HG03280 (cell line): ENCODE measurements around the gene GAREM1.
"Not testable (repeated sequence)": the region's sequence is repeated elsewhere in the genome, so short reads cannot be mapped to it uniquely, and the experiment has no call there.

Source experiments
- ATAC-seq: cut with Tn5 transposase; IDR thresholded peaks from one replicate; pipeline ENCODE4 v1.9.1; 2021; ENCODE audit warnings: mild to moderate bottlenecking, moderate library complexity; ENCODE audit not compliant: unreplicated experiment

The GAREM1 gene

GRCh38 chr18:32470714-32471633, at the start of gene GAREM1:
Gene GAREM1 (minus strand): TSS chr18:32470882. CDS start chr18:32470428, 454 bp downstream.
- ATAC-seq, result peak; percentile 97

- ATAC-seq, result no peak
These were observed 40.5 kb upstream of the GAREM1 start for GRCh38 chr18:32511147-32511546.

DNA sequence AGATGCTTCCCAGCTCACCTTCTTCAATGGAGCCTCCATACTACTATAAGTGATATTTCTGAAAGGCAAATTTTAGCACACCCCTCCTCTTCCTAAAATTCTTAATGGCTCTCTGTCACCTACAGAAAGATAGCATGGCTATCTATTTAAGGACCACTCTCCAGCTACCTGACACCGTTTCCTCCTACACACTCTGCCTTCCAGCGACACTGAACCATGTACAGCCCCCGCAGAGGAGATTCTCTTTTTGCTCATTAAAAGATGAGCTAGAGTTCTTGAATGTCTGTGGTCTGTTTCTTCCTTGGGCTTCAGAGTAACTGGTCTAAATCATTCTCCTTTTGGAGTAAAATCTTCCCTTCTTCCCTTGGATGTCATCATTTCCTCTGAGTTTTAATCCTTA, 38.4 kb upstream of the GAREM1 start:
- ATAC-seq, result no peak

DNA sequence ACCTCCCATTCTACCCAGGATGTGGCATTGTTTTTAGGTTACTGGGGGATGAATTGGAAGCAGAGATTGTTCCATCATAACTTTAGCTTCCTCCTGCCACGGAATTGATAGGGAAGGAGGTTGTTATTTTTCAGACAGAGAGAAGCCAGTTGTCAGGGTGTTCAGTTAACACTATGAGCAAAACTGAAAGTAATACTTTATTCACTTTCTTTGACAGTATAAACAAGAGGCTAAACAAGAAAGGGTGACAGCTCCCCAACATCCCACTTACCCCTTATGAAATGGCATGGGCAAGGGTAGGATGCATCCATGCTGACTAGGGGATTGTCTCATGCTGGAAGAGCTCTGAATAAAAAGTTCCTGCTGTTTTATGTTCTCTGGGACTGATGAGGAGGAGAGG, 36.4 kb upstream of the GAREM1 start:
- ATAC-seq, result no peak

DNA sequence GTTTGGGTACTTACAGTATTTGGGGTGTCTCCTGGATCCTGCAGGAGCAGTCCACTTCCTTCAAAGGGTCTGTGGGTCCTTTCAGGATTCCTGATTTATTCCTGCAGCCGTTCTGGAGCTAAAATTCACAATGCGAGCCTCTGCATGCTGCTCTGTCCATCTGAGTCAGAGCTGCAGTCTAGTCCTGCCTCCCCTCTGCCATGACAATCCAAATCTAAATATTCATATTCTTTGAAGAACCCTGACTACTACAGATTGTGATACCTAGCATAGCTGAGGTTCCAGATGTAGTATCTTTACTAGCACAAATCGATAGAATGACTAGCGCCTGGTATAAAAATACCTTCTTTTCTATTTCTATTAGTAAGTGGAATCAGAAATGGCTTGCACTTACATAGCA, 31.3 kb upstream of the GAREM1 start:
- no peak for ATAC-seq

- not testable (repeated sequence) for ATAC-seq
These were observed 30.6 kb upstream of the GAREM1 start for GRCh38 chr18:32501242-32501641.

- ATAC-seq, result no peak
These were observed 12.3 kb upstream of the GAREM1 start for GRCh38 chr18:32483002-32483401.

DNA sequence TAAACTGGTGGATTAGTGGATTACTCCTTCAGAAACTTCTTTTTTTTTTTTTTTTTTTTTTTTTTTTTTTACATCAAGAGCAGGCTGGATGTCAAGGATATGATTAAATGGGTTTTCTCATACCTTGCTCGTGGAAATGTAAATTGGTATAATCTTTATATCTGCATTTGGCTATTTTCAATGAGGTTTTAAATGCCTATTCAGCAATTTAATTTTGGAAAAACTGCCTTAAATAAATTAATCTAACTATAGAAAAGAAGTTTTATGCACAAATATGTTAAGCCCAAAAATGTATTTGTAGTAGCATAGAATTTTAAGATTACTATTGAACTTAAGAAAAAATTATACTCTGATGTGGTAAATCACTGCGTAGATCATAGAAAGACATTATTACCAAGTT, 11.4 kb upstream of the GAREM1 start:
- ATAC-seq, result no peak

DNA sequence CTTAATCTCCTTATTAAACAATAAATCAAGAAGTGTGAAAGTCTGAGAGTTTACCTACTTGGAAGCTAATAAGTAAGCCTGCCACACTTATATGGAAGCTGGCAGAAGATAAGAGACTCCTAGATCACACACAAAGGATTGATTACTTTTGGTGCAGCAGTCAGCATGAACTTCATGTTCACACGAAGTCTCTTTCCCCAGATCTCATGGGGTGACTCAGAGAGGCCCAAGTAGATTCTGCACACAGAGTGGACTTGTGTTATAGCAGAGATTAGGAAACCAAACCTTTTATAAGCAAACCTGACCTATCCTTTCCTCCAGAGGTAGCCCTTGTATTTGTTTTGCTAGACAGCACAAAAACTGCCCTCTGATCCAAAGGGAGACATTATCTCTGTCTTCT, 9.9 kb upstream of the GAREM1 start:
- no peak for ATAC-seq

DNA sequence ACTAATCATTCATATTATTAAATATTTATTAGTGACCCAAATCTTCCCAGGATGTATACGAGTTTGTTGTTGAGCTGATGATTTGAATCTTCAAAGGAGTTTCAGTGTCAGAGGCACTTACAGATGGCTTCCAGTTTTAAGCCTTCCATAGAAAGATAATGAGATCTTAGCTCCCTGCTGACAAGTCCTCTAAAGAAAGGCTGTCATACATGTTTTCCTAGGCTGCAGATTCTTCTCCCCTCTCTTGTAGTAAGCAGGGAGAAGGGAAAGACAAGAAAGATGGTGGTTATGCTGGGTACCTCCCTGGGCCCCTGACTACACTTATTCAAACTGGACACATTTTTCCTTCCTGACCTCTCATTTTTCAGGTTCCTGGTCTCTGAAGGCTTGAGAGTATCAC, 8.1 kb upstream of the GAREM1 start:
- no peak for ATAC-seq

DNA sequence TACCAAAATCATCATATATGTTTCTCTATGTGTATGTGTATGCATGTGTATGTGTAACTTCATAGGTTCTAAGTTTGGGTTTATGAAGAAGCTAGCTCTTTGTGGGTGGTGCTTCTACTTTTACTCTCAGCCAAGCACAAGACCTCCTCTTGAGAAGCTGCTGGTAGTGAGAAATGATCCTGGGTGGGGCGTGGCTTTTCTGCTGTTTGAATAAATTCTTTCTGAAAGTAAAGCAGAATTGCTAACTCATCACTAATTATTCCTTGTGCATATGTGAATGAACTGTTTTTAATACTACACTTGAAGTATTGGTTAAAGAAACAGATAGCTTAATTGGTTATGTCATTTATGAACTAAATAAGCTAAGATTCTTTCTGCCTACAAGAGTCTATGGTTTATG, 7.6 kb upstream of the GAREM1 start:
- ATAC-seq, result no peak

GRCh38 chr18:32476106-32476505, 5.4 kb upstream of the GAREM1 start:
- ATAC-seq, result no peak

DNA sequence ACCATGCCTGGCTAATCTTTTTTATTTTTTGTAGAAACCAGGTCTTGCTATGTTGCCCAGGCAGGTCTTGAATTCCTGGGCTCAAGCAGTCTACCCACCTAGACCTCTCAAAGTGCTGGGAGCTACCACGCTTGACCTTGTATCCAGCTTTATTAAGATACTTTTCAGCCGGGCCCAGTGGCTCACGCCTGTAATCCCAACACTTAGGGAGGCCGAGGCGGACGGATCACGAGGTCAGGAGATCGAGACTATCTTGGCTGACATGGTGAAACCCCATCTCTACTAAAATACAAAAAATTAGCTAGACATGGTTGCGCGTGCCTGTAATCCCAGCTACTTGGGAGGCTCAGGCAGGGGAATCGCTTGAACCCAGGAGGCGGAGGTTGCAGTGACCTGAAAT, 4.4 kb upstream of the GAREM1 start:
- ATAC-seq, result not testable (repeated sequence)

GRCh38 chr18:32473325-32473724, 2.6 kb upstream of the GAREM1 start:
- no peak for ATAC-seq

DNA sequence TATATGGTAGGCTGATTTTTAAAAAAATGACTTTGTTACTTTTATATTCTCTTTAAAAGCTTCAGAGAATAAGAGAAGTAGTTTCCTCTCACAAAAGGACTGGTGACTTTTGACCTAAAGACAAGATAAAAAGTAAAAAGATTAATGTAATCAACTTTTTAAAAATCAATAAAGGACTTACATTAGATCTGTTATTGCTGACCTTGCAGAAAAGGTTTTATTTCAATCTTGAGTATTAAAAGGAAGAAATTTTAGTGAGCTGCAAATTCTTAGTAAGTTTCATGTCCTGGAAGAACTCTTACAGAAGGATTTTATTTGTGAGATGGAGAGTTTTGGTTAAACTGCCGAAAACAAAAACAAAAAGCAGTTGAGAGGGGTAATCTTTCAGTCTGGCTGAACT, 2.2 kb upstream of the GAREM1 start:
- no peak for ATAC-seq

GRCh38 chr18:32470460-32470713, 295 bp downstream of the GAREM1 start:
- no peak for ATAC-seq

DNA sequence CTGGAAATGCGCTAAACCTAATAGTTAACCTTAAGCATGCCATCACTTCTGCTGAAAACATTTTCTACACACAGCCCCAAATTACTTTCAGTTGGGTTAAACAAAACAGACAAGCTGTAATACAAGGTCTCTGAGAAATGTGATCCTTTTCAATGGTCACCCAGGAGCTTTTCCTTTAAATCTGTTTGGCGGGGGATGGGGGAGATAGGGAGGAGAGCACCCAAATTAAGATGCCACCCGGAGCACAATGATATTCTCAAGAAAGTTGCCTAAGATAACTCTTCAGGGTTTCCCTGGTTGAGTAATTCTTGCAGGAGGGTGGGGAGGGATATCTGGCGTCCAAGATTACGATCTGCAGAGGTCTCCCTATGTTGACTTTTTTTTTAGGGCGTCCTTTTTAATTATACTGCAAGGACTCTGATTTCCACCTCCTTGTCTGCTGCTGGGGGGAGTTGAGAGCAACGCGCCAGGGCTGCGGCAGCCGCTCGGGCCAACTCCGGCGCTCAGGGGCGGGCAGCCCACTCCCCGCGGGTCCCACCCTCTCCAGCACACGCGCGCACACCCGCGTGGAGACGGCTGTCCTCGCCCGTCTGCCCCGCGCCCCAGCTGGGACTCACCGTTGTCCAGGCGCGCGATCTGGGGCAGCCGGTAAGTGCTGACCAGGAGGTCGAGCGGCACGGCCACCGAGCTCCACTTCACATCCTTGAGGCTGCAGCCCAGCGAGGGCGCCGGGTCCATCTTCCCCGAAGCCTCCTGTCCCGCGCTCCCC, 807 bp downstream of the GAREM1 start:
- ATAC-seq, result no peak

DNA sequence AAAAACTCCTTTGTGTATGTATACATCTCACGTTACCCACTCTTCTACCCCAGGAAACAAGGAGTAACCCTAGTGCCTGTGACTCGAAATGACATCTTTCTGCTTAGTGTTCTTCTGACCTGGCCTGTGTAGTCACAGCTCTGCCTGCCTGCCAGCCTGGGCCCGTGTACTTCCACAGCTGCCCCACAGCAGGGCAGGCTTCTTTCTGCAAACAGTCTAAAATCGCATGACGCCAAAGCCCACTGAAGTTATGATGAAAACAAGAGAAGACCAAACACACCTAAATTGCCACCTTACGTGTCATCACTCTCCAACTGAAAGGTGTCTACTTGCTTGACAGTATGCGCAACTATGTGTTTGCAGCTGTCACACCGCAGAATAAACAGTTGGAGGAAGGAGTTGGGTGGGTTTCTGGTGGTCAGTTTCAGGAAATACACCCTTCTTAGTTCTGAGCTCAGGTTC, 1.5 kb downstream of the GAREM1 start:
- no peak for ATAC-seq

DNA sequence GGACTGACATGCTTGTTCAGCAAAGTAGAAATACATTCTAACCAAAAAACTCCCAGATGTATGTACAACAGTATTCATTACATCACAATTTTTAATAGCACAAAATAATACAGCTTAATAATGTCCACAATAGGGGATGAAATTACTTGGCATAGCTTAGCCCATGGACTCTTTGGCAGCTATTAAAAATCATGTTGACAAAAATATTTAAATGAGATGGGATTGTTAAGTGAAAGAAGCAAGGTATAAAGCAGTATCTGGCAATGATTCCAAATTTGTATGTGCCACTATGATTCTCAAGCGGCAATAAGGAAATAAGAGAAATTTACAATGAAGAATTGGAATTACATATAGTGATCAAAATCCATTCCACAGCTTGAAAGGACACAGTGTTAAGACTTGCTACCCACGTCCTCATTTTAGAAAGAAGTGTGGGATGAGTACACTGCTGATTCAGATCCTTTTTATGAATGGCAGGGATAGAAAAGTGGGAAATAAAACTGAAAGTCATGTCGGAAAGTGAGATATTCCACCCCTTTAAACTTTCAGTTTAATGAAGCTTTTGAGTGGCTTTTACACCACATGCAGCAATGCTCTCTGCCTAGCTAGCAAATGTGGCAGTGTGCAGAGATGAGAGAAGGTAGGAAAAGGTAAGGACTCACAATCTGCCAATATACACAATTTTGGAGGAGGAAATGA, 2.4 kb downstream of the GAREM1 start:
- no peak for ATAC-seq

DNA sequence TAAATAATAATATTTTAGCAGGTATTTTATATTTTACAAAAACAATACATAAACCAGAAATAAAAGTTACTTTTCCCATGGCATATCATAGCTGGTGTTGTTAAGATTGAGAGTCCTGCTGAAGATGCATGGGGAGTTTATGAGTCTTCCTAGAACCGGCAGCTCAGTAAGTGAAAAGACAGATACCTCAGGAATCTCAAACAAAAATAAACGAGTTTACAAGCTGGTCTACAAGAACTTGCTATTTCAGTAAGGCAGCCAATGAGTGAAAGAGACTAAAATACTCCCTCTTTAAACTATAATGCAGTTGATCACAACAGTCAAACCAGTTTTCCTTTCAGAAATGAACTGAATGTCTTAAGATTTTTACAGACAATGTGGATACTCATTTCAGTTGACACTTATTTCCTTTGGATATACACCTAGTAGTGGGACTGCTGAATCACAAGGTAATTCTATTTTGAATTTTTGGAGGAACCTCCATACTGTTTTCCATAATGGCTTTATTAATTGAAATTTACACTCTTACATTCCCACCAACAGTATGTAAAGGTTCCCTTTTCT, 8.9 kb downstream of the GAREM1 start:
- no peak for ATAC-seq

GRCh38 chr18:32460171-32460731, 10.4 kb downstream of the GAREM1 start:
- ATAC-seq, result no peak
